Keratinocyte (primary cell): Measurements from ENCODE around the gene VIPR2.

Experiments
- CTCF ChIP-seq, 3 experiments: IDR thresholded peaks in 1 of 3; conservative IDR thresholded peaks in 1 of 3; optimal IDR thresholded peaks in 1 of 3; 2 replicates in 2 of 3; 3 replicates in 1 of 3; pipeline versions ENCODE3 to v1.5.1; 2011; ENCODE audit warnings: low read length in 3 of 3, mild to moderate bottlenecking in 3 of 3, moderate library complexity in 2 of 3, control low read depth in 1 of 3, inconsistent platforms in 1 of 3; ENCODE audit not compliant: insufficient read depth in 2 of 3; ENCODE audit errors: extremely low read depth in 1 of 3
- EZH2 ChIP-seq: IDR thresholded peaks from one replicate; pipeline ENCODE4 v1.6.1; 2012; ENCODE audit warnings: inconsistent platforms, mild to moderate bottlenecking, low read length, moderate library complexity

DNA sequence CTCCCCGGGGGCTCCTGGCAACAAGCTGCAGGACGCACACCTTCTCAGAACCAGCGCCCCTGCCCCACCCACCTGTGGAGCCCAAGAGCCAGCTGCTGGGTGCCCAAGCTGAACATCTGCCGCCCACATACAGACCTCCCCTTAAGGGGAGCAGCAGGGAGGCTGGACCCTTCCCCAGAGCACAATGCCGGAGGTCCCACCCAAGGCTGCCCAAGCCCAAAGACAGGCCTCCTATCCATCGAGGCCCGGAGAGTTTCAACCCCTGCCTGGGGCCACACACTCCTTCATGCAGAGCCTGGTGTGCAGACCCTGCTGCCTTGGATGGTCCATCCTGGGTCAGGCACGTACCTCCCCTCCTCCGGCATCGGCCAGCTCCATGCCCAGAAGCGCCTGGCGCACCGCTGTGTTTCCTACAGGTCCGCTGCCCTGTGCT, 48.7 kb downstream of the VIPR2 start:
- TF ChIP-seq CTCF (optimal IDR thresholded peaks at IDR 0.05 in 1 of 3, IDR thresholded peaks at IDR 0.05 in 1 of 3, conservative IDR thresholded peaks at IDR 0.05 in 1 of 3; ENCODE audit: extremely low read depth in 1 of 3, insufficient read depth in 2 of 3, low read length in 3 of 3) (no peak), EZH2 (no peak)
